ENCODE measurements around the gene COL18A1.

Gene COL18A1

GRCh38 chr21:45383615-45384201, 21.3 kb upstream of the COL18A1 start:
- DNase-seq: no peak

DNA sequence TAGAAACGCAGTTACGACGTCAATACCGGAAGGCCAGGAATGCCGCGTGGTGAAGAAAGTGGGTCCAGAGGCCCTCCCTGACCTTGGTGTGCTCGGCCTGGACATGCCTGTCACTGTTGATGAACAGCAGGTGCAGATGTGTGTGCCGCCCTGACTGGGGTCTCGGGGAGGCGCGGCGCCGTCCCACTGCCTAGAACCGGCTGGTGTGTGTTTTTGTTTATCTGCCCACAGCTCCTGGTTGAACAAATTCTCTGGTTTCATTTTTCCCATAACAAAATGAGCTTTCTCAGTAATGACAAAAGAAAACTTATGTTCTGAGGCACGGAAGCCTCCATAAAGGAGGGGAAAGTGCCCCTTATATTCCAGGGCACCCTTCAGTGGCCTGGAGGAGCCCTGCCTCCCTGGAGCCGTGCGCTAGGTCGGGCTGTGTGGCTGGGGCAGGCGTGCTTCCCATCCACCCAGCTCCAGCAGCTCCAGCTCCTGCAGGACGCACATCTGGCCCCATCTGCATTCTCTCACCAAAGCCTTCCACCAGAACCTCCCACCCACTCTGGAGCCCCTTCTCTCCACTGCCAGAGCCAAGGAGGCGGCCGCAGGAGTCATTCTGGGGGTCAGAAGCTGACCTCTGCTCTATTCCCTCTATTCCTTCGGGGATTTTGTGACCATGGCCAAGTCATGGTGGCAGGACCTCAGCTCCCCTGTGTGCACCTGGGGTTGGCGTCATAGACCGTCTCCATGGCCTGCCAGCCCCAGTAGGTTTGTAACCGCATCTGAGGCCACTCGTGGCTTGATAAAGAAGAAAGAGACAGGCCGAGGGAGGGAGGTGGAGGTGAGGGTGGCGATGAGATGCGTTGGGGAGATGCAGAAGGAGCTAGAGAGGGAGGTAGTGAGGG, 20.1 kb upstream of the COL18A1 start:
- DNase-seq: no peak

GRCh38 chr21:45385549-45386050, 19.4 kb upstream of the COL18A1 start:
- DNase-seq: no peak

DNA sequence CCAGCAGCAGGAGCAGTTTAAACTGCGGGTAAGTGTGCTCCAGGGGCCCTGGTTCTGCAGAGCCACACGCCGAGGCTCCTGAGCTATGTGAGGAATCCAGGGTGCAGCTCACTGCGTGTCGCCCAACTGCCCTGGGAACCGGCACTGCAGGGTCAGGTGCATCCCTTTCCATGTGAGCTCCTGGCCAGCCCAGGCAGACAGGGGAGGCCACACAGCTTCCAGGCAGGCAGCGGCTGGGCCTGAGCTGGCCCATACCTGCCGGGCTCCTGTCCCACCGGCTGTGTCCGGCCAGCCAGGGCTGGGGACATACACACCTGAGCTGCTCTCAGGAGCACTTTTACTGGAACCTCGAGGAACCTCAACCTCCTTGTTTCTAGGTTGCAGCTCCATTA, 18.6 kb upstream of the COL18A1 start:
- DNase-seq: no peak

DNA sequence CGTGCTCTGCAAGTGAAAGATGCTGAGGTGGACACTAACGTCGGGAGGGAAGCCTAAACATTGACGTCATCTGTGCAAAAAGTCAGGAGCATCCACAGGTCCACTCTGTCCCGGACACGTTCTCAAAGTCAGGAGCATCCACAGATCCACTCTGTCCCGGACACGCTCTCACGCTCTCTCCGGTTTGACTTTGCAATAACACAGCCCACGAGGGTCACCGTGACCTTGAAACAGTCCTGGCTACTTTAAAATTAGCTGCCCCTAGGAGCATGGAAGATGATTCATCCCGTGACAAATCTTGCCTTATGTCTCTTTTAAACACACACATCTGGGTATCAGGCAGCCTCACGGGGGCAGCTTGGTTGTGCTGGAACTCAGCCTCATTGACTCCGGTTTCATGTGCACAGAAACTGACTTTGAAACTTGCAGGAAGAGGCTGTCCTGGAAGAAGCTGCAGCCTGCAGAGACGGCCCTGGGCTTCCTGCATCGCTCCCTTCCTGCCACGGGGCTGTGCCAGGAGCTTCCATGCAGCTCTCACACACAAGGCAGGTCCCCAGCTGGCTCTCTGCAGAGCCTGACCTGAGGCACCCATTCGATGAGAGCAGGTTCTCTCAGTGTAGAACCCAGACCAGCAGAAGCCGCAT, 18.1 kb upstream of the COL18A1 start:
- no peak for DNase-seq

GRCh38 chr21:45387506-45387905, 17.5 kb upstream of the COL18A1 start:
- no peak for DNase-seq

DNA sequence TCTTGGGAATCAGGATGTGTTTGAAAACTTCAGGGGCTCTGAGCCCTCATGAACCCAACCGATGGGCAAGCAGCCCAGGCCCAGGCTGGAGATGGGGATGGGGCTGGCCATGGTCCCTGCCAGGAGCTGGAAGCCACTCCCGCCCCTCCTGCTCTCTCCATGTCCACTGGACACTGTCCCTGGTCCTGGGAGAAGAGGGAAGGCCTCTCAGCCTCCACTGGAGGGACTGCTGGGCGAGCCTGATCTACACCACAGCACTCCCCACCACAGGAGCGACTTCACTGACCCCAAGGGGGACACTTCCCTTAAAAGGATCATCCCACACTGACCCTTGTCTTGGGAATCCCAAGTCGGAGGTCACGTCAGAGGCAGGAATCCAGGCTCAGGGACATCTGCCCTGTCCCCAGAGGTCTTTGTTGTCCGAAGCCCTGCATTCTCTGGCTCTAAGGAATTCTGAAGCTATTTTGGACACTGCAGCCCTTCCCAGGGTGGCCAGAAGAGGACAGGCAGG, 16.9 kb upstream of the COL18A1 start:
- DNase-seq: no peak

- no peak for DNase-seq
Observed at GRCh38 chr21:45388611-45389296, 16.2 kb upstream of the COL18A1 start.

DNA sequence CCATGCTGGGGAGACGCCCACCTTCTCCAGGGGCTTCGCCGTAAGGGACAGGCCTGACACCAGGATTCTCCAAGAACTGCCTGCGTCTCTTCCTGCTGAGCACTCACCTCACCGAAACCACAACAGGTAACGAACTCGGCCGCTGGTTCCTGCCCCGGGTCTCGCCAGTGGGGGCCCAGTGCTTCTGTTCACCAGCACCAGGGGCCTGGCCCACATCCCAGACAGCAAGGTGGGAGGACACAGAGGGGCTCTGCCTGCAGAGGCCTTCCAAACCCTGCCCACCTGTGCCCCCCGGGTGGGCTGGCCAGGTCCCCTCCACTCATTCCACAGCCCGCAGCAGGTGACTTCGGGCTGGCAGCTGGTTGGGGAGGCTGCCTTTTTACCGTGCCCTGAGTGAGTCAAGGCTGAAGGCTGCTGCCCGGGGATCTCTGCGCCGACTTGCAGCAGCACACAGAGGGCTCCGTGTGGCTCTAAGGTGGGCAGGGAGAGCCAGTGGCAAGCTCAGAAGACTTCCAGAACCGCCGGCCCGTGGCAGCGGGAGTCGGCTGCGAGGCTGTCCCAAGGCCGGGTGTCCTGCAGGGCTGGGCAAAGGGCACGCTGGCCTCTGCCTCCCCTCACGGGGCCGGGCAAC, 14.7 kb upstream of the COL18A1 start:
- no peak for DNase-seq

- no peak for DNase-seq
Observed at GRCh38 chr21:45390831-45391742, 13.9 kb upstream of the COL18A1 start.

GRCh38 chr21:45391743-45392572, 13.0 kb upstream of the COL18A1 start:
- DNase-seq: no peak

- DNase-seq: no peak
Observed at GRCh38 chr21:45392573-45392971, 12.4 kb upstream of the COL18A1 start.

GRCh38 chr21:45393021-45393420, 11.9 kb upstream of the COL18A1 start:
- no peak for DNase-seq

GRCh38 chr21:45393833-45394638, 10.9 kb upstream of the COL18A1 start:
- no peak for DNase-seq

GRCh38 chr21:45396620-45396995, 8.4 kb upstream of the COL18A1 start:
- DNase-seq: no peak

DNA sequence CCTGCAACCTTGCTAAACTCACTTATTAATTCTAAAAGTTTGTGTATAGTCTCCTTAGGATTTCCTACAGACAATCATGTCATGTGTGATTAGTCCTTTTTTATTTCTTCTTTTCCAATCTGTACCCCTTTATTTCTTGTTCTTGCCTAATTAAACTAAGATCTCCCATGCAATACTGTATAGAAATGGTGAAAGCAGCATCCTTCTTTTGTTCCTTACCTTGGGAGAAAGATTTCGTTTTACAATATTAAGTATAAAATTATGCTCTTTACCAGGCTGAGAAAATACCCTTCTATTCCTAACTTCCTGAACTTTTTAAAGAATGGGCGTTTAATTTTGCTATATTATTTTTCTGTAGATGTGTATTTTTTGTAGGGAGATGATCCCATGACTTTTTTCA, 7.6 kb upstream of the COL18A1 start:
- no peak for DNase-seq

DNA sequence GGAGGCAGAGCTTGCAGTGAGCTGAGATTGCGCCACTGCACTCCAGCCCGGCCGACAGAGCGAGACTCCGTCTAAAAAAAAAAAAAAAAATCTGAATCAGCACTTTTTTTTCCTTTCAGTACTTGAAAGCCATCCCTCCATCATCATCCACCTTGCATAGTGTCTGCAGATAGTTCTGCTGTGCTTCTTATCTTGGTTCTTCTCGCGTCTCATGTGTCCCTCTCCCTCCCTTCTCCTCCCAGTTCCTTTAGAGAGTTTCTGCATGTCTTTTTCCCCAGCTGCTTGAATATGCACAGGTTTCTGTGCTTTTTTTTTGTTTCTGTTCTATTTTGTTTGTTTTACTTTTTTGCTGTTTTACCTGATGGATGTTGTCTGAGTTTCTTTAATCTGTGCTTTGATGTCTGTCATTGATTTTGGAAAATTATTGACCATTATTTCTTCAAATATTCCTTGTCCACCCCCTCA, 3.9 kb upstream of the COL18A1 start:
- DNase-seq: no peak

GRCh38 chr21:45401916-45402900, 2.8 kb upstream of the COL18A1 start:
- DNase-seq: no peak

Data from DMS79 treated with DMSO at 0.1 percent for 48 hours (cell line).